ENCODE measurements around the gene PTPRG. TPM values are rescaled to one million over a fixed set of nuclear protein-coding genes. Genes with fewer than 3 reads are reported as not detected.

The PTPRG gene
- total and polyA plus RNA-seq, 4 donors = 3.6 to 35.6 (median 8.1) TPM

DNA sequence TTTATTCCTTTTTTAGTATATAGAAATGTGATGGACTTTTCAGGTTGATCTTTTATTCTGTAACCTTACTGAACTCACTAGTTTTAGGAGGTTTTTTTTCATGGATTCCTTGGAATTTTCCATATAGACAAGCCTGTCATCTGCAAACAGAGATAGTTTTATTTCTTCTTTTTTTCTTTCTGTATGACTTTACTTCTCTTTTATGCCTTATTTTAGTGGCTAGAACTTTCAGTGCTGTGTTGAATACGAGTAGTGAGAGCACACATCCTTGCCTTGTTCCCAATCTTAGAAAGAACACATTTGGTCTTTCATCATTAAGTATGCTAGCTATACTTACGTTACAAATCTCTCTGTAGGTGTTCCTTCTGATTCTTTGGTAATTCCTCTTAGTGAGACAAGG lies 336.5 kb downstream of the PTPRG start (continued):
- TF ChIP-seq, protein P1, sequence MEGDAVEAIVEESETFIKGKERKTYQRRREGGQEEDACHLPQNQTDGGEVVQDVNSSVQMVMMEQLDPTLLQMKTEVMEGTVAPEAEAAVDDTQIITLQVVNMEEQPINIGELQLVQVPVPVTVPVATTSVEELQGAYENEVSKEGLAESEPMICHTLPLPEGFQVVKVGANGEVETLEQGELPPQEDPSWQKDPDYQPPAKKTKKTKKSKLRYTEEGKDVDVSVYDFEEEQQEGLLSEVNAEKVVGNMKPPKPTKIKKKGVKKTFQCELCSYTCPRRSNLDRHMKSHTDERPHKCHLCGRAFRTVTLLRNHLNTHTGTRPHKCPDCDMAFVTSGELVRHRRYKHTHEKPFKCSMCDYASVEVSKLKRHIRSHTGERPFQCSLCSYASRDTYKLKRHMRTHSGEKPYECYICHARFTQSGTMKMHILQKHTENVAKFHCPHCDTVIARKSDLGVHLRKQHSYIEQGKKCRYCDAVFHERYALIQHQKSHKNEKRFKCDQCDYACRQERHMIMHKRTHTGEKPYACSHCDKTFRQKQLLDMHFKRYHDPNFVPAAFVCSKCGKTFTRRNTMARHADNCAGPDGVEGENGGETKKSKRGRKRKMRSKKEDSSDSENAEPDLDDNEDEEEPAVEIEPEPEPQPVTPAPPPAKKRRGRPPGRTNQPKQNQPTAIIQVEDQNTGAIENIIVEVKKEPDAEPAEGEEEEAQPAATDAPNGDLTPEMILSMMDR (IDR thresholded peaks at IDR 0.05; ENCODE audit: low read depth, low read length, missing input control) = no peak

DNA sequence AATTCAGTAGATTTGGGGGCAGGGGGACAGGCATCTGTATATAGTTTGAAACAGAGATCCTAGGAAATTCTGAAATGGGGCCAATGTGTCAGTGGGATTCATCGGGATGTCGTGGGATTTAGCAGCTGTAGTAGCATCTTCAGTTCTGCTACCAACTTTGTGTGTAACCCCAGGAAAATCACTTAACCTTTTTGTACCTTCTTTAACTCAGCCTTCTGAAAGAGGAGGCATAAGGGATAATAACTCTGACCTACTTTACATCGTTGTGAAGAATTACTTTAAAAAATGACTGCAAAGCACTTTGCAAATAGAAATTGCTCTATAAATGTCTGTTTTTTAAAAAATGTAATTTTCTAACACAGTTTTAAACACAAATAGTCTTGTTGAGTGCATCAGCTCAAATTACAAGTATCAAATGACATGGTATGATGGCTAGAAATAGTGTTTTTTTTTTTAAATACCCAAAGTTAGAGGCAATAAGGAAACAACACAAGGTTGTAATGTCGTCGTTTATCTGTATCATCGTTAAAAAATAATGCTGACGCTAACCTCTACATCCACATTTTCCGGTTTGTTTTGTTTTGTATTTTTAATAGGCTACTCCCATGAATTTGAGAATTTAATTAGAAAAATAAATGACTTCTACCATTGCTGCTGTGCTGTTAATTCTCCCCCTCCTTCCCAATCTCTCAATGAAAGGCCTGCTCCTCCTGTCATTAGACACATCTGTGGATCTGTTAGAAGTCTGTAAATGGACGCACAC lies 338.5 kb downstream of the PTPRG start:
- 91% methylated on average over 9 of the region's 9 CpGs for WGBS
- no peak overlapping the region for H3K27ac ChIP-seq (ENCODE audit: low read depth in 1 of 2, low read length in 2 of 2)
- no peaks in the 10 kb centered on the region for H3K36me3 ChIP-seq (ENCODE audit: control insufficient read depth in 4 of 4, insufficient read depth in 3 of 4, low read depth in 1 of 4, low read length in 3 of 4)
- H3K9ac ChIP-seq (ENCODE audit: low read depth in 1 of 2, low read length in 2 of 2) = no peak overlapping the region
- no peaks in the 10 kb centered on the region for H3K9me3 ChIP-seq (ENCODE audit: control insufficient read depth in 4 of 4, low read length in 3 of 4)
- TF ChIP-seq JUND (IDR thresholded peaks at IDR 0.05) (no peak), EGR1 (IDR thresholded peaks at IDR 0.05; ENCODE audit: low read depth in 2 of 2) (no peak)
- no peak overlapping the region for H3K4me3 ChIP-seq (ENCODE audit: low read depth in 1 of 3, low read length in 3 of 3)
- no peaks in the 10 kb centered on the region for H3K27me3 ChIP-seq (ENCODE audit: control insufficient read depth in 4 of 4, insufficient read depth in 4 of 4, low read length in 3 of 4)
- DNase-seq (ENCODE audit: low spot score) = no peak
- peaks cover 3 to 26% (median 23%) of the 10 kb centered on the region in 4 donors for H3K4me1 ChIP-seq (ENCODE audit: control insufficient read depth in 4 of 4, insufficient read depth in 4 of 4, low read length in 3 of 4)

DNA sequence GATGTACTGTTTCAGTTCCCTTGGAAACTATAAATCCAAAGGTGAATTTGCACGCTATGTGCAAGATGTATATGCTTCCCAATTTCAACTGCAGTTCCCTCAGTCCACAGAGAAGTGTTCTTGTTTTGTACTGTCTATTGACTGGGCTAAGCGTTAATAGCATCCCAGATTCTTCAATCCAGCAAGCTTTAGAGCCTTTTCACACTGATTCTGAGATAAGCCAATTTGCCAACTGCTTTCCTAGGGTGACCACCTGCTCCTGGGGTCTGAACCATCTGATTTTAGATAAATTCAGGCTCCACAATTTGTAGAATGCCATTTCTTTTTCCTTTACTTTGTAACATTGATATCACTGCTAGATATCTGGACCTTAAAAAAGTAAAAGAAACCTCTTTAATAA lies 340.1 kb downstream of the PTPRG start:
- Histone ChIP-seq H3K27ac (ENCODE audit: low read depth in 1 of 2, low read length in 2 of 2) (no peak overlapping the region), H3K9me3 (ENCODE audit: control insufficient read depth in 4 of 4, low read length in 3 of 4) (no peaks in the 10 kb centered on the region), H3K27me3 (ENCODE audit: control insufficient read depth in 4 of 4, insufficient read depth in 4 of 4, low read length in 3 of 4) (no peaks in the 10 kb centered on the region), H3K9ac (ENCODE audit: low read depth in 1 of 2, low read length in 2 of 2) (no peak overlapping the region), H3K4me1 (ENCODE audit: control insufficient read depth in 4 of 4, insufficient read depth in 4 of 4, low read length in 3 of 4) (peaks cover 5 to 24% (median 16%) of the 10 kb centered on the region in 4 donors), H3K36me3 (ENCODE audit: control insufficient read depth in 4 of 4, insufficient read depth in 3 of 4, low read depth in 1 of 4, low read length in 3 of 4) (no peaks in the 10 kb centered on the region), H3K4me3 (ENCODE audit: low read depth in 1 of 3, low read length in 3 of 3) (no peak overlapping the region)
- 94% methylated on average over 2 of the region's 2 CpGs for WGBS
- TF ChIP-seq, protein P2, sequence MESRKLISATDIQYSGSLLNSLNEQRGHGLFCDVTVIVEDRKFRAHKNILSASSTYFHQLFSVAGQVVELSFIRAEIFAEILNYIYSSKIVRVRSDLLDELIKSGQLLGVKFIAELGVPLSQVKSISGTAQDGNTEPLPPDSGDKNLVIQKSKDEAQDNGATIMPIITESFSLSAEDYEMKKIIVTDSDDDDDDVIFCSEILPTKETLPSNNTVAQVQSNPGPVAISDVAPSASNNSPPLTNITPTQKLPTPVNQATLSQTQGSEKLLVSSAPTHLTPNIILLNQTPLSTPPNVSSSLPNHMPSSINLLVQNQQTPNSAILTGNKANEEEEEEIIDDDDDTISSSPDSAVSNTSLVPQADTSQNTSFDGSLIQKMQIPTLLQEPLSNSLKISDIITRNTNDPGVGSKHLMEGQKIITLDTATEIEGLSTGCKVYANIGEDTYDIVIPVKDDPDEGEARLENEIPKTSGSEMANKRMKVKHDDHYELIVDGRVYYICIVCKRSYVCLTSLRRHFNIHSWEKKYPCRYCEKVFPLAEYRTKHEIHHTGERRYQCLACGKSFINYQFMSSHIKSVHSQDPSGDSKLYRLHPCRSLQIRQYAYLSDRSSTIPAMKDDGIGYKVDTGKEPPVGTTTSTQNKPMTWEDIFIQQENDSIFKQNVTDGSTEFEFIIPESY (IDR thresholded peaks at IDR 0.05) = no peak
- no peak for TF ChIP-seq HNF4G (IDR thresholded peaks at IDR 0.05)
- DNase-seq (ENCODE audit: low spot score) = no peak

DNA sequence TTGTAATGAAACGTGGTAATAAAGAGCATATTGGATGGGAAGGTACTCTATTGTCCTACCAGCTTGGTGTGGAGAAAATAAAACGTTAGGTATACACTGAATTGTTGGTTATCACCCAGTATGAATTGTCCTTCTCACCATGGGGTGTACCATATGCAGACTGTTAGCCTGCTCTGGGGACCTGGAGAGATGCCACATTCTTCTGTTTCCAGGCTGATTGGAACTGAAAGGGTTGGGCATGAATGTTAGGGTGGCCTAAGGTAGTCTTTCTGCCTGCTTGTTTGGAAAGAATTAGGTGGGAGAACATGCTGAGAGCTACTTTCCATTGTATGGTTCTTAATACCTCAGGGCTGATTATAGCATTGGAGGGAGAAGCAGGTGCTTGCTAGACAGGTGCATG lies 340.6 kb downstream of the PTPRG start:
- Histone ChIP-seq H3K27me3 (ENCODE audit: control insufficient read depth in 4 of 4, insufficient read depth in 4 of 4, low read length in 3 of 4) (no peaks in the 10 kb centered on the region), H3K27ac (ENCODE audit: low read depth in 1 of 2, low read length in 2 of 2) (no peak overlapping the region), H3K4me3 (ENCODE audit: low read depth in 1 of 3, low read length in 3 of 3) (no peak overlapping the region), H3K9ac (ENCODE audit: low read depth in 1 of 2, low read length in 2 of 2) (no peak overlapping the region), H3K4me1 (ENCODE audit: control insufficient read depth in 4 of 4, insufficient read depth in 4 of 4, low read length in 3 of 4) (peaks cover 5 to 22% (median 14%) of the 10 kb centered on the region in 4 donors), H3K36me3 (ENCODE audit: control insufficient read depth in 4 of 4, insufficient read depth in 3 of 4, low read depth in 1 of 4, low read length in 3 of 4) (no peaks in the 10 kb centered on the region), H3K9me3 (ENCODE audit: control insufficient read depth in 4 of 4, low read length in 3 of 4) (no peaks in the 10 kb centered on the region)
- no peak for DNase-seq (ENCODE audit: low spot score)
- WGBS = 90% methylated on average over 2 of the region's 2 CpGs
- no peak for TF ChIP-seq RAD21 (IDR thresholded peaks at IDR 0.05)
- TF ChIP-seq, protein P3, sequence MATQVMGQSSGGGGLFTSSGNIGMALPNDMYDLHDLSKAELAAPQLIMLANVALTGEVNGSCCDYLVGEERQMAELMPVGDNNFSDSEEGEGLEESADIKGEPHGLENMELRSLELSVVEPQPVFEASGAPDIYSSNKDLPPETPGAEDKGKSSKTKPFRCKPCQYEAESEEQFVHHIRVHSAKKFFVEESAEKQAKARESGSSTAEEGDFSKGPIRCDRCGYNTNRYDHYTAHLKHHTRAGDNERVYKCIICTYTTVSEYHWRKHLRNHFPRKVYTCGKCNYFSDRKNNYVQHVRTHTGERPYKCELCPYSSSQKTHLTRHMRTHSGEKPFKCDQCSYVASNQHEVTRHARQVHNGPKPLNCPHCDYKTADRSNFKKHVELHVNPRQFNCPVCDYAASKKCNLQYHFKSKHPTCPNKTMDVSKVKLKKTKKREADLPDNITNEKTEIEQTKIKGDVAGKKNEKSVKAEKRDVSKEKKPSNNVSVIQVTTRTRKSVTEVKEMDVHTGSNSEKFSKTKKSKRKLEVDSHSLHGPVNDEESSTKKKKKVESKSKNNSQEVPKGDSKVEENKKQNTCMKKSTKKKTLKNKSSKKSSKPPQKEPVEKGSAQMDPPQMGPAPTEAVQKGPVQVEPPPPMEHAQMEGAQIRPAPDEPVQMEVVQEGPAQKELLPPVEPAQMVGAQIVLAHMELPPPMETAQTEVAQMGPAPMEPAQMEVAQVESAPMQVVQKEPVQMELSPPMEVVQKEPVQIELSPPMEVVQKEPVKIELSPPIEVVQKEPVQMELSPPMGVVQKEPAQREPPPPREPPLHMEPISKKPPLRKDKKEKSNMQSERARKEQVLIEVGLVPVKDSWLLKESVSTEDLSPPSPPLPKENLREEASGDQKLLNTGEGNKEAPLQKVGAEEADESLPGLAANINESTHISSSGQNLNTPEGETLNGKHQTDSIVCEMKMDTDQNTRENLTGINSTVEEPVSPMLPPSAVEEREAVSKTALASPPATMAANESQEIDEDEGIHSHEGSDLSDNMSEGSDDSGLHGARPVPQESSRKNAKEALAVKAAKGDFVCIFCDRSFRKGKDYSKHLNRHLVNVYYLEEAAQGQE (IDR thresholded peaks at IDR 0.05) = no peak
- no peak for TF ChIP-seq YY1 (IDR thresholded peaks at IDR 0.05)
- TF ChIP-seq, protein P1 (IDR thresholded peaks at IDR 0.05; ENCODE audit: low read depth, low read length, missing input control) = no peak
- no peak for TF ChIP-seq EGR1 (IDR thresholded peaks at IDR 0.05; ENCODE audit: low read depth in 2 of 2)
- no peak for TF ChIP-seq JUND (IDR thresholded peaks at IDR 0.05)
- TF ChIP-seq, protein P4, sequence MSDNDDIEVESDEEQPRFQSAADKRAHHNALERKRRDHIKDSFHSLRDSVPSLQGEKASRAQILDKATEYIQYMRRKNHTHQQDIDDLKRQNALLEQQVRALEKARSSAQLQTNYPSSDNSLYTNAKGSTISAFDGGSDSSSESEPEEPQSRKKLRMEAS (IDR thresholded peaks at IDR 0.05) = no peak
- no peak for TF ChIP-seq GABPA (IDR thresholded peaks at IDR 0.05 in 1 of 2, conservative IDR thresholded peaks at IDR 0.05 in 1 of 2)
- no peak for TF ChIP-seq FOXA2 (IDR thresholded peaks at IDR 0.05)
- TF ChIP-seq RXRA (IDR thresholded peaks at IDR 0.05) = no peak
- no peak for TF ChIP-seq HNF4A (conservative IDR thresholded peaks at IDR 0.05)
- no peak for TF ChIP-seq TAF1 (conservative IDR thresholded peaks at IDR 0.05)

Measured in liver (tissue), 9 donors.